Fibroblast of lung (primary cell): Measurements from ENCODE around the gene TMEM131. TPM values are rescaled to one million over a fixed set of nuclear protein-coding genes. Genes with fewer than 3 reads are reported as not detected.

ENCODE experiments used
- DNase-seq, 2 donors: peaks; one replicate each; pipeline versions ENCODE4 v3.0.0 to v3.0.0-alpha.2; 2010; ENCODE audit warnings: low read depth in 2 of 2
- H2AFZ ChIP-seq: 2 replicates; pipeline ENCODE4 v1.5.1; 2012; ENCODE audit warnings: low read length, control low read depth, inconsistent platforms
- H3K27ac ChIP-seq: 2 replicates; pipeline ENCODE4 v1.5.1; 2011; ENCODE audit warnings: low read length, control low read depth; ENCODE audit not compliant: insufficient read depth
- H3K27me3 ChIP-seq: 2 replicates; pipeline ENCODE4 v1.5.1; 2011; ENCODE audit warnings: mild to moderate bottlenecking, low read length; ENCODE audit not compliant: control insufficient read depth, insufficient read depth
- H3K36me3 ChIP-seq: 2 replicates; pipeline ENCODE4 v1.5.1; 2011; ENCODE audit warnings: low read length; ENCODE audit not compliant: control insufficient read depth, insufficient read depth
- H3K4me1 ChIP-seq: 2 replicates; pipeline ENCODE4 v1.5.1; 2011; ENCODE audit warnings: low read length; ENCODE audit not compliant: control insufficient read depth, insufficient read depth; ENCODE audit errors: extremely low read depth
- H3K4me2 ChIP-seq: 2 replicates; pipeline ENCODE4 v1.5.1; 2011; ENCODE audit warnings: low read length, control low read depth; ENCODE audit not compliant: insufficient read depth; ENCODE audit errors: extremely low read depth
- H3K4me3 ChIP-seq, 4 experiments: fragments of 200-600 bp in 1 of 4; sonication (generic) in 1 of 4; replicated peaks in 1 of 4; 2 replicates each; pipeline ENCODE4 v1.5.1; 2011 to 2016; ENCODE audit warnings: low read length in 4 of 4, low read depth in 3 of 4, mild to moderate bottlenecking in 3 of 4, control low read depth in 2 of 4, inconsistent platforms in 1 of 4, mixed read lengths in 1 of 4; ENCODE audit not compliant: insufficient read depth in 1 of 4; ENCODE audit errors: control extremely low read depth in 1 of 4
- H3K79me2 ChIP-seq: 2 replicates; pipeline ENCODE4 v1.5.1; 2012; ENCODE audit warnings: mild to moderate bottlenecking, low read length, inconsistent platforms; ENCODE audit not compliant: control insufficient read depth, insufficient read depth
- H3K9ac ChIP-seq: 2 replicates; pipeline ENCODE4 v1.5.1; 2011; ENCODE audit warnings: mild to moderate bottlenecking, low read length, control low read depth; ENCODE audit not compliant: insufficient read depth
- H3K9me3 ChIP-seq: 2 replicates; pipeline ENCODE4 v1.5.1; 2012; ENCODE audit warnings: low read depth, low read length; ENCODE audit not compliant: control insufficient read depth, insufficient read depth
- H4K20me1 ChIP-seq: 2 replicates; pipeline ENCODE4 v1.5.1; 2011; ENCODE audit warnings: low read length; ENCODE audit not compliant: control insufficient read depth, insufficient read depth; ENCODE audit errors: extremely low read depth
- CTCF ChIP-seq, 2 donors: IDR thresholded peaks in 1 of 2; conservative IDR thresholded peaks in 1 of 2; 1 replicate in 1 of 2; 2 replicates in 1 of 2; pipeline ENCODE4 v1.5.1; 2011 to 2012; ENCODE audit warnings: low read length in 2 of 2, control low read depth in 1 of 2, inconsistent platforms in 1 of 2, low read depth in 1 of 2, mild to moderate bottlenecking in 1 of 2
- EZH2 ChIP-seq: IDR thresholded peaks from 2 replicates; pipeline ENCODE4 v1.5.1; 2012; ENCODE audit warnings: low read length, control low read depth, mild to moderate bottlenecking; ENCODE audit errors: missing control alignments
- polyA plus RNA-seq, 2 donors: library from polyadenylated mRNA; depleted of rRNA in 1 of 2; stranded (reverse) in 1 of 2; unstranded in 1 of 2; fragments of >200 nt; gene quantifications; 2 replicates each; pipeline ENCODE4 v1.2.1, GENCODE V29; 2011 to 2012; ENCODE audit warnings: missing spikeins in 1 of 2
- total RNA-seq: library from RNA; depleted of rRNA; stranded (reverse); fragments of >200 nt; gene quantifications from 2 replicates; pipeline ENCODE4 v1.2.1, GENCODE V29; 2014

TMEM131 gene
- total and polyA plus RNA-seq, 2 donors (not counting 1 experiment from before 2014, with no cell fraction given) = 18.1 to 32.4 TPM

DNA sequence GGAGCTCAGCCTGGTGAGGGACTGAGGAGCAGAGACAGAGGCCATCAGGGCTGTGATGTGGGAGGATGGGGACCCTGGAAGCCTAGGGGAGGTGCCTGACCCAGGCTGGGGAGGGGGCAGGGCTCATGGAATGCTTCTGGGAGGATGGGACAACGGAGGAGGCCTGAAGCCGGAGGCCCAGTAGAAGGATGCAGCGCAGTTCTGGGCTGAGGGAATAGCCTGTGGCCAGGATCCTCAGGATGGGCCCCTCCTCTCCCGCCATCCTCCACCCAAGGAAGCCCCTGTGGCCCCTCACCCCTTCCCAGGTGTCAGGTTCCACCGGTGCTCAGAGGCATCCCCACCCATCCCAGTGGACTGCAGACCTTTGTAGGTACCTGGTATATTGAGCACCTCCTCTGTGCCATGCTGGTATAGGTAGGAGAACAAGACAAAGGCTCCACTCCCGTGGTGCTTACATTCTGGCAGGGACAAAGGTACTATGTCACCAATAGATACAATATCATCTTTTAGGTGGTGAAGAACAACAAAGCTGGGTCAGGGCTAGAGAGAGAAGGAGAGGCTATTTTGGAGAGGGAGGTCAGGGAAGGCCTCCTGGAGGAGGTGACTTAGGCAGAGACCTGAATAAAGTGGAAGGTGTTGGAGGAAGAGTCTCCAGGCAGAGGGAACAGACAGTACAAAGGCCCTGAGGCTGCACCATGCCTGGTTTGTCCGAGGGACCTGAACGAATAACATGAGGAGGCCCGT, 279.6 kb downstream of the TMEM131 start:
- Histone ChIP-seq H3K36me3 (no peaks in the 10 kb centered on the region), H3K4me3 (no peak overlapping the region), H3K4me2 (no peak overlapping the region), H3K9me3 (no peaks in the 10 kb centered on the region), H2AFZ (no peak overlapping the region), H3K9ac (no peak overlapping the region), H3K27me3 (no peaks in the 10 kb centered on the region), H4K20me1 (no peaks in the 10 kb centered on the region), H3K27ac (no peak overlapping the region), H3K4me1 (no peaks in the 10 kb centered on the region), H3K79me2 (no peaks in the 10 kb centered on the region)
- TF ChIP-seq CTCF (conservative IDR thresholded peaks at IDR 0.05 in 1 of 2, IDR thresholded peaks at IDR 0.05 in 1 of 2; ENCODE audit: low read depth in 1 of 2, low read length in 2 of 2) (no peak), EZH2 (no peak)
- no peak for DNase-seq

- H3K36me3 ChIP-seq = no peaks in the 10 kb centered on the region
- no peaks in the 10 kb centered on the region for H3K27me3 ChIP-seq
- H4K20me1 ChIP-seq = no peaks in the 10 kb centered on the region
- TF ChIP-seq EZH2 (no peak), CTCF (conservative IDR thresholded peaks at IDR 0.05 in 1 of 2, IDR thresholded peaks at IDR 0.05 in 1 of 2; ENCODE audit: low read depth in 1 of 2, low read length in 2 of 2) (no peak)
- no peaks in the 10 kb centered on the region for H3K9me3 ChIP-seq
- no peak overlapping the region for H3K4me2 ChIP-seq
- H3K4me3 ChIP-seq = no peak overlapping the region
- no peak overlapping the region for H3K9ac ChIP-seq
- no peak overlapping the region for H3K27ac ChIP-seq
- H3K4me1 ChIP-seq = no peaks in the 10 kb centered on the region
- H3K79me2 ChIP-seq = no peaks in the 10 kb centered on the region
- no peak for DNase-seq
- H2AFZ ChIP-seq = no peak overlapping the region
These were observed 280.6 kb downstream of the TMEM131 start for GRCh38 chr2:97714950-97715652.

DNA sequence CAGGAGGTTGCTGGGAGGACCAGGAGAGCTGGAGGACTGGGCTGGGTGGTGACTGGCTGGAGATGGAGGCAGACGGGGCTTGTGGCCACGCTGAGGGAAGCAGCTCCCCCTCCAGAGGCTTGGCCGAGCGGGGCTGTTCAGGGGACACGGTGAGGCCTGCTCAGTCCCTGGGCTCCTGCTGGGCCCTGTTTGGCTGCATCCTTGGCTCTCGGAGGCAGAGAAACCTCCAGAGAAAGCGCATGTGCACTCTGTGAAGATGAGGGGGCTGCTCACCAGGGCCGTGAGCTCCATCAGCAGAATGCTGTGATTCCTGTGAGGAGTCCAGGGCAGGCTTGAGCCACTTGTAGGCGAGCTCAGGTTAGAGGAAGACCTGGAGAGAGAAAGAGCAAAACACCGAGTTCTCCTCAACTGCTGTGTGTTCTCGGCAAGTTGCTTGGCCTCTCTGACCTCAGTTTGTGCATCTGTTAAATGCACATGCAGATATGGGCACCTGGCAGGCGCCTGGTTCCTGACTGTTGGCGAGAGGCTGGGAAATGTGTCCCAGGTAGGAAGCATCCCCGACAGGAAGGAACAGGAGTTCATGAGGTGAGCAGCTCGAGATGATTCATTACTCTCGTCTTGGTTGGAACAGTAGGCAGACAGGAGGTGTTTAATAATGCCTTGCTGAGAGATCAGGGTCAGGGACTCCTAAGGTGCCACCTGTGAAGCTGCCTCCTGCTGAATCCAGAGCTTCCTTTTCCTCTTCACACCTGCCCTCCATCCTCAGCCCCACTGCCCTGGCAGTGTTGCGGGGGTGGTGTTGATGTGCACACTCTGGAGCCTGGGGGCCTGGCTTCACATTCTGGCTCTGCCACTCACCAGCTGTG, 281.4 kb downstream of the TMEM131 start:
- H3K27me3 ChIP-seq = no peaks in the 10 kb centered on the region
- H3K9ac ChIP-seq = no peak overlapping the region
- no peaks in the 10 kb centered on the region for H3K9me3 ChIP-seq
- TF ChIP-seq EZH2 (no peak), CTCF (conservative IDR thresholded peaks at IDR 0.05 in 1 of 2, IDR thresholded peaks at IDR 0.05 in 1 of 2; ENCODE audit: low read depth in 1 of 2, low read length in 2 of 2) (no peak)
- no peak overlapping the region for H3K4me3 ChIP-seq
- no peaks in the 10 kb centered on the region for H4K20me1 ChIP-seq
- no peaks in the 10 kb centered on the region for H3K4me1 ChIP-seq
- no peak overlapping the region for H2AFZ ChIP-seq
- no peak overlapping the region for H3K4me2 ChIP-seq
- no peaks in the 10 kb centered on the region for H3K79me2 ChIP-seq
- no peak overlapping the region for H3K27ac ChIP-seq
- H3K36me3 ChIP-seq = no peaks in the 10 kb centered on the region
- no peak for DNase-seq
